Measurements from ENCODE around the gene SERPINA6.

GRCh38 chr14:94292526-94292871 is 30.6 kb downstream of the SERPINA6 start:
- TF ChIP-seq CTCF (IDR thresholded peaks at IDR 0.05) (no peak), POLR2A (IDR thresholded peaks at IDR 0.05) (no peak)

All from thyroid gland (tissue), 4 donors.